Stimulated activated CD4-positive, alpha-beta T cell treated with anti-CD3 and anti-CD28 coated beads, TNF-alpha, amount 100 ng/mL, for 24 hours (primary cell): ENCODE measurements around the gene SYN1.
"Not testable (repeated sequence)": the region's sequence is repeated elsewhere in the genome, so short reads cannot be mapped to it uniquely, and the experiment has no call there.

Source experiments
- DNase-seq, 3 experiments: peaks; one replicate each; pipeline ENCODE4 v3.0.0-alpha.2; 2020; ENCODE audit warnings: low read depth in 3 of 3

SYN1 gene

GRCh38 chrX:47634871-47635575, 15.4 kb upstream of the SYN1 start:
- no peak for DNase-seq

GRCh38 chrX:47633689-47634590, 14.3 kb upstream of the SYN1 start:
- DNase-seq = no peak

- DNase-seq = no peak
These were observed 13.0 kb upstream of the SYN1 start for GRCh38 chrX:47632666-47633065.

- no peak for DNase-seq
These were observed 12.0 kb upstream of the SYN1 start for GRCh38 chrX:47631676-47632075.

GRCh38 chrX:47629419-47630200, 10.0 kb upstream of the SYN1 start, which contains the start of gene CFP:
CFP (minus strand) TSS chrX:47629930; CDS start chrX:47629844, 86 bp downstream.
- no peak for DNase-seq

- DNase-seq = no peak
These were observed 9.3 kb upstream of the SYN1 start for GRCh38 chrX:47628982-47629381.

- DNase-seq = no peak
These were observed 5.7 kb upstream of the SYN1 start for GRCh38 chrX:47625365-47625764.

GRCh38 chrX:47623540-47624027, 3.9 kb upstream of the SYN1 start:
- DNase-seq = peak in 1 of 3 experiments; percentile 40

GRCh38 chrX:47621851-47622250, 2.2 kb upstream of the SYN1 start:
- no peak for DNase-seq

- no peak for DNase-seq
These were observed 637 bp upstream of the SYN1 start for GRCh38 chrX:47620303-47620685.

GRCh38 chrX:47618923-47619485, 653 bp downstream of the SYN1 start:
- DNase-seq = no peak

GRCh38 chrX:47614618-47615017, 5.0 kb downstream of the SYN1 start:
- DNase-seq = no peak

- no peak for DNase-seq
These were observed 6.6 kb downstream of the SYN1 start for GRCh38 chrX:47613082-47613481.

GRCh38 chrX:47612418-47612817, 7.2 kb downstream of the SYN1 start:
- no peak for DNase-seq

- no peak for DNase-seq
These were observed 7.7 kb downstream of the SYN1 start for GRCh38 chrX:47611926-47612325.

GRCh38 chrX:47611489-47611888, 8.2 kb downstream of the SYN1 start:
- DNase-seq = no peak

- DNase-seq = no peak
These were observed 9.1 kb downstream of the SYN1 start for GRCh38 chrX:47610511-47610910.

- no peak for DNase-seq
These were observed 11.4 kb downstream of the SYN1 start for GRCh38 chrX:47608130-47608810.

- no peak for DNase-seq
These were observed 12.6 kb downstream of the SYN1 start for GRCh38 chrX:47607091-47607490.

GRCh38 chrX:47605024-47605423, 14.6 kb downstream of the SYN1 start:
- DNase-seq = no peak

GRCh38 chrX:47603125-47603524, 16.5 kb downstream of the SYN1 start:
- DNase-seq = not testable (repeated sequence)
